Keratinocyte (primary cell): Measurements from ENCODE around the gene FGF12.

Source experiments
- EZH2 ChIP-seq: IDR thresholded peaks from one replicate; pipeline ENCODE4 v1.6.1; 2012; ENCODE audit warnings: inconsistent platforms, mild to moderate bottlenecking, low read length, moderate library complexity
- TF ChIP-seq, protein P1 (sequence below), 3 experiments: IDR thresholded peaks in 1 of 3; conservative IDR thresholded peaks in 1 of 3; optimal IDR thresholded peaks in 1 of 3; 2 replicates in 2 of 3; 3 replicates in 1 of 3; pipeline versions ENCODE3 to v1.5.1; 2011; ENCODE audit warnings: low read length in 3 of 3, mild to moderate bottlenecking in 3 of 3, moderate library complexity in 2 of 3, control low read depth in 1 of 3, inconsistent platforms in 1 of 3; ENCODE audit not compliant: insufficient read depth in 2 of 3; ENCODE audit errors: extremely low read depth in 1 of 3

DNA sequence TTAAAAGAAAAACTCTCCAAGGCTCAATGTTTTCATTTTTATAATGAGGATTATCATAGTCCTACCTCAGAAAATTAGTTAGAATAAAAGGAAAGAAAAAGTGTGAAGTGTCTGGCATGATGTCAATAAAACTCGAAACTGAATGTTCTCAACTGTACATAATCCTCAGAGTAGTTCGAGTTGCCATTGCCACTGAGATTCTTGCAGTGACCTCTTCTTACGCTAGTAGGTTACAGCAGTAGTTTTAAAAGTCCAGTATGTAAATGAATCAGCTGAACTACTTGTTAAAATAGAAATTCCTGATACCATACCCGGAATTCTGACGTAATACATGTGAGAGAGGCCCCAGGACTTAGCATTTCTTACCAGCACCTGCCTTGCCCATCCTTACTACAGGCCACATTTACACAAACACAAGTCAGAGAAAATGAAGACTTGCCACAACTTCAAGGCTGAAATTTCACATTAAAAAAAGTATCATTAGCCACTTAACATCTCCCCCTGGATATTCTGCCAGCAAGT, 502.6 kb downstream of the FGF12 start:
- TF ChIP-seq, protein P1, sequence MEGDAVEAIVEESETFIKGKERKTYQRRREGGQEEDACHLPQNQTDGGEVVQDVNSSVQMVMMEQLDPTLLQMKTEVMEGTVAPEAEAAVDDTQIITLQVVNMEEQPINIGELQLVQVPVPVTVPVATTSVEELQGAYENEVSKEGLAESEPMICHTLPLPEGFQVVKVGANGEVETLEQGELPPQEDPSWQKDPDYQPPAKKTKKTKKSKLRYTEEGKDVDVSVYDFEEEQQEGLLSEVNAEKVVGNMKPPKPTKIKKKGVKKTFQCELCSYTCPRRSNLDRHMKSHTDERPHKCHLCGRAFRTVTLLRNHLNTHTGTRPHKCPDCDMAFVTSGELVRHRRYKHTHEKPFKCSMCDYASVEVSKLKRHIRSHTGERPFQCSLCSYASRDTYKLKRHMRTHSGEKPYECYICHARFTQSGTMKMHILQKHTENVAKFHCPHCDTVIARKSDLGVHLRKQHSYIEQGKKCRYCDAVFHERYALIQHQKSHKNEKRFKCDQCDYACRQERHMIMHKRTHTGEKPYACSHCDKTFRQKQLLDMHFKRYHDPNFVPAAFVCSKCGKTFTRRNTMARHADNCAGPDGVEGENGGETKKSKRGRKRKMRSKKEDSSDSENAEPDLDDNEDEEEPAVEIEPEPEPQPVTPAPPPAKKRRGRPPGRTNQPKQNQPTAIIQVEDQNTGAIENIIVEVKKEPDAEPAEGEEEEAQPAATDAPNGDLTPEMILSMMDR (optimal IDR thresholded peaks at IDR 0.05 in 1 of 3, IDR thresholded peaks at IDR 0.05 in 1 of 3, conservative IDR thresholded peaks at IDR 0.05 in 1 of 3; ENCODE audit: extremely low read depth in 1 of 3, insufficient read depth in 2 of 3, low read length in 3 of 3) = no peak
- TF ChIP-seq EZH2 = no peak
